ENCODE measurements around the gene MVD.

The MVD gene

DNA sequence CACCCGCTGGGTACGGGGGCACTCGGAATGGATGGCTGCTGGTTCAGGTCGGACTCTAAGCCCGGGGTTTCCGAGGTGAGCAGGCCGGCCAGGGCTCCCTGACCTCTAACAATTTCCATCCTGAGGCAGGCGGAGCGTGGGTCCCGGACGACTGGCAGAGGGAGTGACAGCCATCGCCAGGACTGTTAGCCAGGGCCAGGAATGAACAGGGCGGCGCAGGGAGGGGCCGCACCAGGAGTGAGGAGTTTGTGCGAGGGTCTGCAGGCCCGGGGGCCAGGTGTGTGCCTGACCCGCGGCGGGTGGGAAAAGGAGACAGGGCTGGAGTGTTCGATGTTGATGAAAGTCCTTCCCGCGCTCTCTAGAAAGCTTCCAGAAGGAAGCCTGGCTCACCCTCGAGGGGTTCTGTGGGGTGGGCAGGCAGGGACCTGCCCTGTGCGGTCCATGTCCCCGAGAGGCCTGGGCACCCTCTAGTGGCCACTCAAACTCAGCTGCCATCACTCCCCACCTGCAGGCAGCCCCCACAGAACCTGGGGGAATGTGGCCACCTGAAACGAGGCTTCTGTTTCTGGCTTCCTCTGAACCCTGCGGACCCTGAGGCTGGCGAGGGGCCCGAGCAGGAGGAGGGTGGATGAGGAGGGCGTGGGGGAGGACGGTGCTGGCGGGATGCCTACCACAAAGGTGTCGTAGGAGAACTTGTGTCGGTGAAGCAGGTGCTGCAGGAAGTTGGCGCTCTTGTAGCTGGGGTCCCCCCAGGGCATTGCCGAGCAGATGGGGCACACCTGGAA, 35.1 kb upstream of the MVD start:
- H3K36me3 ChIP-seq = peaks cover 8% of the 10 kb centered on the region
- no peak overlapping the region for H3K4me3 ChIP-seq (ENCODE audit: low read depth, low read length)
- H3K9me3 ChIP-seq = no peaks in the 10 kb centered on the region
- H3K4me1 ChIP-seq = no peaks in the 10 kb centered on the region
- TF ChIP-seq, protein P1, sequence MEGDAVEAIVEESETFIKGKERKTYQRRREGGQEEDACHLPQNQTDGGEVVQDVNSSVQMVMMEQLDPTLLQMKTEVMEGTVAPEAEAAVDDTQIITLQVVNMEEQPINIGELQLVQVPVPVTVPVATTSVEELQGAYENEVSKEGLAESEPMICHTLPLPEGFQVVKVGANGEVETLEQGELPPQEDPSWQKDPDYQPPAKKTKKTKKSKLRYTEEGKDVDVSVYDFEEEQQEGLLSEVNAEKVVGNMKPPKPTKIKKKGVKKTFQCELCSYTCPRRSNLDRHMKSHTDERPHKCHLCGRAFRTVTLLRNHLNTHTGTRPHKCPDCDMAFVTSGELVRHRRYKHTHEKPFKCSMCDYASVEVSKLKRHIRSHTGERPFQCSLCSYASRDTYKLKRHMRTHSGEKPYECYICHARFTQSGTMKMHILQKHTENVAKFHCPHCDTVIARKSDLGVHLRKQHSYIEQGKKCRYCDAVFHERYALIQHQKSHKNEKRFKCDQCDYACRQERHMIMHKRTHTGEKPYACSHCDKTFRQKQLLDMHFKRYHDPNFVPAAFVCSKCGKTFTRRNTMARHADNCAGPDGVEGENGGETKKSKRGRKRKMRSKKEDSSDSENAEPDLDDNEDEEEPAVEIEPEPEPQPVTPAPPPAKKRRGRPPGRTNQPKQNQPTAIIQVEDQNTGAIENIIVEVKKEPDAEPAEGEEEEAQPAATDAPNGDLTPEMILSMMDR (IDR thresholded peaks at IDR 0.05; ENCODE audit: low read depth, low read length) = peak; percentile 47
- DNase-seq = no peak
- no peaks in the 10 kb centered on the region for H3K27me3 ChIP-seq

DNA sequence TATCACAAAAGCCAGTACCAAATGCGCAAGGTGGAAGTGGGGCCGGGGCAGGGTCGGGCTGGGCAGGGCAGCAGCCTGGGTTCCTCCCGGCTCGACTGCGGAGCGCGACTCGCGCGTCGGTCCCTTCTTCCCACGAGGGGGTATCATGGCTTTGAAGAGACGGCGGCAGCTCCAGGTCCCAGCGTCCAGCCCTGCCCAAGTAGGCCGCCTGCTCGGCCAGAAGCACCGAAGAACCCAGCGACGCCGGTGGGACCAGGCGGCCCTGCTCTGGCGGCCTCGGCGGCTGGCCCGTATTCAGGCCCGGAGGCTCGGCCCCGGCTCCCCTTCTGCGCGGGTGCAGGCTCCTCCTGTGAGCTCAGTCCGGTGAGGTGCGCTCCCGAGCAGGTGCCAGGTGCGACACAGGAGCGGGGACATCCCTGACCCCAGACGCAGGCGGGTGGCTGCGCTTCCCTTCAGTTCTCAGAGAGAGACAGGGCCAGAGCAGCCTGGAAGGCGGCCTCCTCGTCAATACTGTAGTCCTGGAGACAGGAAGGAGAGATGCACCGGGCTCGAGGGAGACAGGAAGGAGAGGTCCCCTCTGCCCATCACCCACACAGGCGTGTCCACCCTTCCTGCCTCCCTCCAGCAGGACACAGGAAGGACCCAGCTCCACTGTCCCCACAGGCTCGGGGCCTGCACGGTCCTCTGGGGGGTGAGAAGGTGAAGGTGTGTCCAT, 34.4 kb upstream of the MVD start:
- H3K36me3 ChIP-seq = peaks cover 8% of the 10 kb centered on the region
- no peaks in the 10 kb centered on the region for H3K4me1 ChIP-seq
- H3K4me3 ChIP-seq (ENCODE audit: low read depth, low read length) = no peak overlapping the region
- no peaks in the 10 kb centered on the region for H3K27me3 ChIP-seq
- no peaks in the 10 kb centered on the region for H3K9me3 ChIP-seq
- TF ChIP-seq, protein P1 (IDR thresholded peaks at IDR 0.05; ENCODE audit: low read depth, low read length) = no peak
- DNase-seq = no peak

DNA sequence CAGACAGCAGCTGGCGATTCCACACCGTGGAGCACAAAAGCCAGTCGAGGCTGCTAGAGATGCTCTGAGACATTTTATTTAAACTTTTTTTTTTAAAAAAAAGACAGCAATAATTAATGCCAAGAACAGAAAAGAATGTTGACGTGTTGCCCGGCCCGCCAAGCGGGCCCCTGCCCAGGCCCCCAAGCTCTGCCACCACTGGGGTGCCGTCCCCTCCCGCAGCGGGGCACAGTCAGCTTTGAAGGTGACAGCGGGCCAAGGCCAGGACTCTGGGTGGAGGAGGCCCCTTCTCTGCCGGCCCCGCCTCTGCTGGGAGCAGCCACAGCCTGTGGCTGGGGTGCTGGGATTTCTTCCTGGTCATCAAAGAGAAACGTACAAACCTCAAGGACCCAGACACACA, 33.5 kb upstream of the MVD start:
- no peak for DNase-seq
- TF ChIP-seq, protein P1 (IDR thresholded peaks at IDR 0.05; ENCODE audit: low read depth, low read length) = no peak
- H3K9me3 ChIP-seq = no peaks in the 10 kb centered on the region
- no peaks in the 10 kb centered on the region for H3K27me3 ChIP-seq
- H3K36me3 ChIP-seq = peaks cover 8% of the 10 kb centered on the region
- H3K4me1 ChIP-seq = no peaks in the 10 kb centered on the region
- no peak overlapping the region for H3K4me3 ChIP-seq (ENCODE audit: low read depth, low read length)

DNA sequence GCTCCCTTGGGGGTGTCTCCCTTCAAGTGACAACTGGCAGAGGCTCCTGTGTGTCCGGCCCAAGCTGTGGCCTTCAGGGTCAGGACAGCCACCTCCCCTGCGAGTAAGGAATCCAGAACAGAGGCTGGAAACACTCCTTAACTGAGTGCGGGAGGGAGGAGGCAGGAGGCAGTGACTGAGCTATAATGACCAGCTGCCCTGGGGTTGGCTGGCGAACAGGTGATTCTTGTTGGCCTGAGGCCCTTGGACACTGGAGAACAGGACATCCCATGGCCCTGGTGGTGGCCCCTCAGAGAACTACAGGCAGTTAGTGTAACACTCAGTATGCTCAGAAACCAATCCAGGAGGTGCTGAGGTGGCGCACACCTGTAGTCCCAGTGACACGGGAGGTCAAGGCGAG, 32.9 kb upstream of the MVD start:
- H3K4me1 ChIP-seq = no peaks in the 10 kb centered on the region
- H3K4me3 ChIP-seq (ENCODE audit: low read depth, low read length) = no peak overlapping the region
- peaks cover 8% of the 10 kb centered on the region for H3K36me3 ChIP-seq
- H3K9me3 ChIP-seq = no peaks in the 10 kb centered on the region
- no peak for DNase-seq
- TF ChIP-seq, protein P1 (IDR thresholded peaks at IDR 0.05; ENCODE audit: low read depth, low read length) = no peak
- no peaks in the 10 kb centered on the region for H3K27me3 ChIP-seq

DNA sequence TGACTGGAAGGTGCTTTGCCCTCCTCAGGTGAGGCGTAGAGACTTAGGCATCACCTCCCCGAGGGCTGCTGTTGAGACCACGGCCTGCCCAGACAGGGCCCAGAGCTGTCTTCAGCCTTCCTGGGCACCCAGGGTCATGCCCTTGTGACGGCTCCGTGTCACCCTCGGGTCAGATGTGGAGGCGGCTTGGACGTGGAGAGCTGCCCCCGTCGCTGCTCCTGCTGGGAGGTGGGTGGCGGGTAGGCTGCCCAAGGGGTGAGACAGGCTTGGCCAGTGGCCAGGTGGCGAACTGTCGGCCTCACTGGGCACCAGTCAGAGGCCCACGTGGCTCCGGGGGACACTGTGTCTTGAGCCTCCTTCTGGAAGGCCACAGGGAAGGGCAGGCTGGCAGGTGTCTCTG, 32.3 kb upstream of the MVD start:
- Histone ChIP-seq H3K4me1 (no peaks in the 10 kb centered on the region), H3K27me3 (no peaks in the 10 kb centered on the region), H3K4me3 (ENCODE audit: low read depth, low read length) (no peak overlapping the region), H3K36me3 (peaks cover 8% of the 10 kb centered on the region), H3K9me3 (no peaks in the 10 kb centered on the region)
- TF ChIP-seq, protein P1 (IDR thresholded peaks at IDR 0.05; ENCODE audit: low read depth, low read length) = no peak
- no peak for DNase-seq

Data from BE2C (cell line).